H9 (cell line): ENCODE measurements around the gene BTBD19. TPM values are rescaled to one million over a fixed set of nuclear protein-coding genes. Genes with fewer than 3 reads are reported as not detected.

Experiments
- DNase-seq: peaks from one replicate; pipeline ENCODE4 v3.0.0-alpha.2; 2017
- H2AFZ ChIP-seq: one replicate; pipeline ENCODE4 v1.6.1; 2013; ENCODE audit warnings: mild to moderate bottlenecking, low read length, control low read depth, moderate library complexity
- H2AK5ac ChIP-seq: 2 replicates; pipeline ENCODE4 v1.6.1; 2013; ENCODE audit warnings: low read length, control low read depth, mixed read lengths; ENCODE audit not compliant: insufficient read length
- H2BK120ac ChIP-seq: one replicate; pipeline ENCODE4 v1.6.1; 2013; ENCODE audit warnings: low read depth, mild to moderate bottlenecking, low read length, control low read depth, inconsistent platforms; ENCODE audit not compliant: poor library complexity, severe bottlenecking
- H2BK12ac ChIP-seq: 2 replicates; pipeline ENCODE4 v1.6.1; 2013; ENCODE audit warnings: low read length, control low read depth, mixed read lengths, low read depth; ENCODE audit not compliant: insufficient read length
- H2BK15ac ChIP-seq: 2 replicates; pipeline ENCODE4 v1.6.1; 2013; ENCODE audit warnings: low read depth, low read length, control low read depth
- H2BK20ac ChIP-seq: one replicate; pipeline ENCODE4 v1.6.1; 2013; ENCODE audit warnings: low read depth, mild to moderate bottlenecking, low read length, control low read depth, inconsistent platforms; ENCODE audit not compliant: poor library complexity, severe bottlenecking
- H2BK5ac ChIP-seq: 2 replicates; pipeline ENCODE4 v1.6.1; 2013; ENCODE audit warnings: low read length, control low read depth, mixed read lengths; ENCODE audit not compliant: insufficient read length
- H3K14ac ChIP-seq: 2 replicates; pipeline ENCODE4 v1.6.1; 2013; ENCODE audit warnings: low read length, control low read depth; ENCODE audit not compliant: insufficient read depth
- H3K18ac ChIP-seq: 2 replicates; pipeline ENCODE4 v1.6.1; 2013; ENCODE audit warnings: low read depth, mild to moderate bottlenecking, mixed read lengths, low read length, control low read depth; ENCODE audit not compliant: insufficient read length
- H3K23ac ChIP-seq: 2 replicates; pipeline ENCODE4 v1.6.1; 2013; ENCODE audit warnings: low read length, control low read depth, mixed read lengths, low read depth; ENCODE audit not compliant: insufficient read length
- H3K23me2 ChIP-seq: 2 replicates; pipeline ENCODE4 v1.6.1; 2013; ENCODE audit warnings: low read depth, mild to moderate bottlenecking, mixed read lengths, low read length, control low read depth; ENCODE audit not compliant: insufficient read length, poor library complexity, severe bottlenecking
- H3K27ac ChIP-seq: 2 replicates; pipeline ENCODE4 v1.5.1; 2013; ENCODE audit warnings: low read length, control low read depth, mixed read lengths, low read depth; ENCODE audit not compliant: insufficient read length
- H3K27me3 ChIP-seq: 2 replicates; pipeline ENCODE4 v1.6.1; 2013; ENCODE audit warnings: low read length, control low read depth, inconsistent platforms; ENCODE audit not compliant: insufficient read depth
- H3K4ac ChIP-seq: 2 replicates; pipeline ENCODE4 v1.6.1; 2013; ENCODE audit warnings: low read depth, mild to moderate bottlenecking, control low read depth, inconsistent platforms, low read length, moderate library complexity
- H3K4me1 ChIP-seq: 2 replicates; pipeline ENCODE4 v1.6.1; 2013; ENCODE audit warnings: low read length, control low read depth, inconsistent platforms; ENCODE audit not compliant: insufficient read depth
- H3K4me2 ChIP-seq: 2 replicates; pipeline ENCODE4 v1.6.1; 2013; ENCODE audit warnings: low read length, control low read depth, mixed read lengths; ENCODE audit not compliant: insufficient read length, insufficient read depth
- H3K56ac ChIP-seq: 2 replicates; pipeline ENCODE4 v1.6.1; 2013; ENCODE audit warnings: low read depth, mild to moderate bottlenecking, mixed read lengths, low read length, control low read depth; ENCODE audit not compliant: insufficient read length
- H3K79me1 ChIP-seq: 2 replicates; pipeline ENCODE4 v1.6.1; 2013; ENCODE audit warnings: low read depth, mild to moderate bottlenecking, moderate library complexity, low read length, control low read depth, inconsistent platforms; ENCODE audit not compliant: insufficient read depth, poor library complexity, severe bottlenecking
- H3K79me2 ChIP-seq: 2 replicates; pipeline ENCODE4 v1.6.1; 2013; ENCODE audit warnings: low read length, control low read depth, inconsistent platforms; ENCODE audit not compliant: insufficient read depth
- H3K9ac ChIP-seq: 2 replicates; pipeline ENCODE4 v1.6.1; 2013; ENCODE audit warnings: low read length, control low read depth, mixed read lengths; ENCODE audit not compliant: insufficient read length; ENCODE audit errors: extremely low read depth
- H3K9me3 ChIP-seq: one replicate; pipeline ENCODE4 v1.6.1; 2013; ENCODE audit warnings: low read depth, low read length, inconsistent platforms; ENCODE audit not compliant: control insufficient read depth
- H3T11ph ChIP-seq: one replicate; pipeline ENCODE4 v1.6.1; 2013; ENCODE audit warnings: mild to moderate bottlenecking, low read length, control low read depth, inconsistent platforms
- H4K20me1 ChIP-seq: one replicate; pipeline ENCODE4 v1.6.1; 2013; ENCODE audit not compliant: control insufficient read depth, insufficient read length, insufficient read depth
- H4K5ac ChIP-seq: 2 replicates; pipeline ENCODE4 v1.6.1; 2013; ENCODE audit warnings: low read depth, mild to moderate bottlenecking, mixed read lengths, low read length, control low read depth; ENCODE audit not compliant: insufficient read length
- H4K8ac ChIP-seq: replicated peaks from 2 replicates; pipeline ENCODE4 v1.6.1; 2013; ENCODE audit warnings: low read length, control low read depth, mixed read lengths, low read depth; ENCODE audit not compliant: insufficient read length
- H4K91ac ChIP-seq: 2 replicates; pipeline ENCODE4 v1.6.1; 2013; ENCODE audit warnings: low read depth, mild to moderate bottlenecking, moderate library complexity, mixed read lengths, low read length, control low read depth; ENCODE audit not compliant: insufficient read length
- H3K27ac Mint-ChIP-seq, 3 experiments: 2 replicates in 2 of 3; 3 replicates in 1 of 3; pipeline ENCODE4 v1.8.0; 2020 to 2021; ENCODE audit warnings: mixed read lengths in 3 of 3, mild to moderate bottlenecking in 1 of 3, moderate library complexity in 1 of 3
- H3K27me3 Mint-ChIP-seq: 2 replicates; pipeline ENCODE4 v1.8.0; 2021; ENCODE audit warnings: low read depth, mild to moderate bottlenecking, moderate library complexity, mixed read lengths
- H3K36me3 Mint-ChIP-seq, 3 experiments: 2 replicates in 2 of 3; 3 replicates in 1 of 3; pipeline ENCODE4 v1.8.0; 2020 to 2021; ENCODE audit warnings: low read depth in 3 of 3, mixed read lengths in 3 of 3; ENCODE audit not compliant: insufficient read depth in 1 of 3
- H3K4me1 Mint-ChIP-seq, 2 experiments: 2 replicates each; pipeline ENCODE4 v1.8.0; 2020; ENCODE audit warnings: mixed read lengths in 2 of 2
- H3K4me3 Mint-ChIP-seq, 2 experiments: 2 replicates in 1 of 2; 3 replicates in 1 of 2; pipeline ENCODE4 v1.8.0; 2020 to 2021; ENCODE audit warnings: mild to moderate bottlenecking in 2 of 2, mixed read lengths in 2 of 2, moderate library complexity in 1 of 2
- H3K9me3 Mint-ChIP-seq, 2 experiments: 2 replicates in 1 of 2; 3 replicates in 1 of 2; pipeline ENCODE4 v1.8.0; 2020; ENCODE audit warnings: mild to moderate bottlenecking in 2 of 2, mixed read lengths in 2 of 2, moderate library complexity in 1 of 2
- WGBS: extraction: QIAGEN DNeasy Blood & Tissue Kit; methylation state at CpG from one replicate; pipeline ENCODE4 v1.1.7; 2013; ENCODE audit warnings: missing lambda C conversion rate, low lambda C conversion rate, mixed read lengths; ENCODE audit not compliant: insufficient read length; ENCODE audit errors: extremely low coverage; 5-methylcytosine and 5-hydroxymethylcytosine counted together
- total RNA-seq: library from RNA; stranded (reverse); gene quantifications from 2 replicates; pipeline ENCODE4 v1.2.1, GENCODE V29; 2021
- TF ChIP-seq, protein P1 (sequence below): fragments of 200-600 bp; sonication (generic); conservative IDR thresholded peaks from 3 replicates; pipeline ENCODE4 v1.8.0; 2021; ENCODE audit warnings: antibody characterized with exemption, mild to moderate bottlenecking

The BTBD19 gene
- total RNA-seq, 1 experiment from 2014 or later, result 1.9 TPM

DNA sequence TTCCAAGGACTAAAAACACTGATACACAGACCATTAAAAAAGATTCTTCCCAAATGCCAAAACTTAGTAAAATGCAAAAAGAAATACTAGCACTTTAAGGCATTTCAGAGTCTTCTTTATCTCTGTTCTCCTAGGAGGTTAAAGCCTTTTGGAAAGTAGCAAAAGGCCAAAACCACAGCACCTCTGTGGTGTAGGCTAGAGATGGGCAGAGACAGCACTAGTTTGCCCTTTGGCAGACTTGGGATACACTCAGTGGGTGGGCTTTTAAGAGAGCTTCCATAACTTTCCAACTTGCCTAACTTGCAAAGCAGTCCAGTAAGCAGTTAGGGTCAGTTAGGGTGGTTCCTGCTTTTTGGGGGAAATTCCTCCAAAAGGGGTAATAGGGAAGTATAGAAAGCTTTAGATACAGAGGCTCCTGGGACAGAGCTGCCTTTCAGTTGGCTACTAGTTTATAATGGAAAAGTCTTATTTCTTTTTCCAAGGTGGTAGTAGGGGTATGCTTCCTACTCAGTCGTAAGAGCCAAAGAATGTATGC, 52.6 kb downstream of the BTBD19 start:
- H3T11ph ChIP-seq, result no peak overlapping the region
- H3K4ac ChIP-seq, result no peak overlapping the region
- H3K79me2 ChIP-seq, result no peaks in the 10 kb centered on the region
- H3K56ac ChIP-seq, result no peak overlapping the region
- no peak overlapping the region for H3K23ac ChIP-seq
- peaks cover 5 to 10% (median 5%) of the 10 kb centered on the region in 3 experiments; a peak in 4 of 7 replicates for H3K36me3 Mint-ChIP-seq
- no peaks in the 10 kb centered on the region for H3K9me3 ChIP-seq
- H3K4me1 Mint-ChIP-seq, result peaks cover 4 to 8% of the 10 kb centered on the region in 2 experiments
- no peak overlapping the region for H2BK5ac ChIP-seq
- H2AK5ac ChIP-seq, result no peak overlapping the region
- no peak overlapping the region for H3K9ac ChIP-seq
- WGBS, result no CpG with 5 or more reads among the region's 1 CpG
- no peak overlapping the region for H3K27ac ChIP-seq
- no peaks in the 10 kb centered on the region for H3K23me2 ChIP-seq
- no peak overlapping the region for H3K14ac ChIP-seq
- H2AFZ ChIP-seq, result no peak overlapping the region
- H2BK20ac ChIP-seq, result no peak overlapping the region
- H3K27ac Mint-ChIP-seq, result peak overlapping the region in 1 of 3 experiments; percentile 79; a peak in 2 of 7 replicates
- no peak for DNase-seq
- no peak overlapping the region for H2BK12ac ChIP-seq
- H3K4me2 ChIP-seq, result no peak overlapping the region
- H2BK120ac ChIP-seq, result no peak overlapping the region
- H3K4me3 Mint-ChIP-seq, result no peak overlapping the region
- no peaks in the 10 kb centered on the region for H3K27me3 ChIP-seq
- H3K27me3 Mint-ChIP-seq, result no peaks in the 10 kb centered on the region; the same call in 1 of the 2 replicates
- TF ChIP-seq, protein P1, sequence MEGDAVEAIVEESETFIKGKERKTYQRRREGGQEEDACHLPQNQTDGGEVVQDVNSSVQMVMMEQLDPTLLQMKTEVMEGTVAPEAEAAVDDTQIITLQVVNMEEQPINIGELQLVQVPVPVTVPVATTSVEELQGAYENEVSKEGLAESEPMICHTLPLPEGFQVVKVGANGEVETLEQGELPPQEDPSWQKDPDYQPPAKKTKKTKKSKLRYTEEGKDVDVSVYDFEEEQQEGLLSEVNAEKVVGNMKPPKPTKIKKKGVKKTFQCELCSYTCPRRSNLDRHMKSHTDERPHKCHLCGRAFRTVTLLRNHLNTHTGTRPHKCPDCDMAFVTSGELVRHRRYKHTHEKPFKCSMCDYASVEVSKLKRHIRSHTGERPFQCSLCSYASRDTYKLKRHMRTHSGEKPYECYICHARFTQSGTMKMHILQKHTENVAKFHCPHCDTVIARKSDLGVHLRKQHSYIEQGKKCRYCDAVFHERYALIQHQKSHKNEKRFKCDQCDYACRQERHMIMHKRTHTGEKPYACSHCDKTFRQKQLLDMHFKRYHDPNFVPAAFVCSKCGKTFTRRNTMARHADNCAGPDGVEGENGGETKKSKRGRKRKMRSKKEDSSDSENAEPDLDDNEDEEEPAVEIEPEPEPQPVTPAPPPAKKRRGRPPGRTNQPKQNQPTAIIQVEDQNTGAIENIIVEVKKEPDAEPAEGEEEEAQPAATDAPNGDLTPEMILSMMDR, result no peak
- no peaks in the 10 kb centered on the region for H3K4me1 ChIP-seq
- no peak overlapping the region for H2BK15ac ChIP-seq
- no peak overlapping the region for H4K5ac ChIP-seq
- H4K20me1 ChIP-seq, result no peaks in the 10 kb centered on the region
- H4K8ac ChIP-seq, result no peak overlapping the region
- H3K18ac ChIP-seq, result no peak overlapping the region
- no peaks in the 10 kb centered on the region for H3K79me1 ChIP-seq
- no peaks in the 10 kb centered on the region; a peak in 1 of 5 replicates for H3K9me3 Mint-ChIP-seq
- H4K91ac ChIP-seq, result no peak overlapping the region
